GM12865 (cell line): ENCODE results near the gene GPN3.
"Not testable (repeated sequence)": the region's sequence is repeated elsewhere in the genome, so short reads cannot be mapped to it uniquely, and the experiment has no call there.

Experiments used
- DNase-seq: peaks from one replicate; pipeline ENCODE4 v3.0.0; 2010; ENCODE audit warnings: low read depth
- H3K4me3 ChIP-seq: 2 replicates; pipeline ENCODE4 v1.5.1; 2011; ENCODE audit warnings: mild to moderate bottlenecking, low read depth, low read length, control low read depth
- TF ChIP-seq, protein P1 (sequence below): IDR thresholded peaks from 2 replicates; pipeline ENCODE4 v1.5.1; 2011; ENCODE audit warnings: low read length, control low read depth, low read depth, inconsistent platforms; ENCODE audit not compliant: insufficient read depth; ENCODE audit errors: missing control alignments

GPN3 gene

DNA sequence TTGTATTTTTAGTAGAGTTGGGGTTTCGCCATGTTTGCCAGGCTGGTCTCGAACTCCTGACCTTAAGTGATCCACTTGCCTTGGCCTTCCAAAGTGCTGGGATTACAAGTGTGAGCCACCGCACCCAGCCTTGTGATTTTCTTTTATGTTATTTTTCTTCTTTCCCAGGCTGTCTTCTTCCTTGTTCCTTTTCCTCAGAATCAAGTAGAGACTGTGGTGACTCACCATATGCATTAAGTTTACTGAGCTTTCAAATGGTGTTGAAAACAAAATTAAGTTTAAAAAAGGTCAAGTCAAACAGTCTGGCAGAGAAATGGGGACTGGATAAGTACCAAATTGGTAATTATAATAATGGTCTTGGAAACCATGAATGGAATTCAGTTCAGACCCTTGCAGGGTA, 23.6 kb downstream of the GPN3 start:
- TF ChIP-seq, protein P1, sequence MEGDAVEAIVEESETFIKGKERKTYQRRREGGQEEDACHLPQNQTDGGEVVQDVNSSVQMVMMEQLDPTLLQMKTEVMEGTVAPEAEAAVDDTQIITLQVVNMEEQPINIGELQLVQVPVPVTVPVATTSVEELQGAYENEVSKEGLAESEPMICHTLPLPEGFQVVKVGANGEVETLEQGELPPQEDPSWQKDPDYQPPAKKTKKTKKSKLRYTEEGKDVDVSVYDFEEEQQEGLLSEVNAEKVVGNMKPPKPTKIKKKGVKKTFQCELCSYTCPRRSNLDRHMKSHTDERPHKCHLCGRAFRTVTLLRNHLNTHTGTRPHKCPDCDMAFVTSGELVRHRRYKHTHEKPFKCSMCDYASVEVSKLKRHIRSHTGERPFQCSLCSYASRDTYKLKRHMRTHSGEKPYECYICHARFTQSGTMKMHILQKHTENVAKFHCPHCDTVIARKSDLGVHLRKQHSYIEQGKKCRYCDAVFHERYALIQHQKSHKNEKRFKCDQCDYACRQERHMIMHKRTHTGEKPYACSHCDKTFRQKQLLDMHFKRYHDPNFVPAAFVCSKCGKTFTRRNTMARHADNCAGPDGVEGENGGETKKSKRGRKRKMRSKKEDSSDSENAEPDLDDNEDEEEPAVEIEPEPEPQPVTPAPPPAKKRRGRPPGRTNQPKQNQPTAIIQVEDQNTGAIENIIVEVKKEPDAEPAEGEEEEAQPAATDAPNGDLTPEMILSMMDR, result no peak
- no peak overlapping the region for H3K4me3 ChIP-seq
- no peak for DNase-seq

DNA sequence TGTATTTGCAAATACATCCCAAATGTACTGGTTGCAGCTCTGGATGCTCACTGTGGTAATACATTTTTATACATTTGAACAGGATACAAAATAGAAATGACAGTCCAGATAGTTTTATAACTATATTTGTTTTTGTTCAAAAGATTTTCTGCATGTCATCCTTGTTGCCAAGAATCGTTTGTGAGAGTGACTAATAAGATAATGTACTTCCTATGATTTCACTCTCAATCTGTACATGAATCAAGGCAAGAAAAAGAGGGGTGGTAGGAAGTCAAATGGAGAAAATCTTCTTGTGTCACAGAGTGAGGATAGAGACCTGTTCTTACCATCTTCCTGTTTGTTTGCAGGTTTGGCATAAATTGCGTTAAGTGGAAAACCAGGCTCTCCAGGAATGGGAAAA, 31.8 kb downstream of the GPN3 start:
- H3K4me3 ChIP-seq, result no peak overlapping the region
- TF ChIP-seq, protein P1, result no peak
- no peak for DNase-seq

DNA sequence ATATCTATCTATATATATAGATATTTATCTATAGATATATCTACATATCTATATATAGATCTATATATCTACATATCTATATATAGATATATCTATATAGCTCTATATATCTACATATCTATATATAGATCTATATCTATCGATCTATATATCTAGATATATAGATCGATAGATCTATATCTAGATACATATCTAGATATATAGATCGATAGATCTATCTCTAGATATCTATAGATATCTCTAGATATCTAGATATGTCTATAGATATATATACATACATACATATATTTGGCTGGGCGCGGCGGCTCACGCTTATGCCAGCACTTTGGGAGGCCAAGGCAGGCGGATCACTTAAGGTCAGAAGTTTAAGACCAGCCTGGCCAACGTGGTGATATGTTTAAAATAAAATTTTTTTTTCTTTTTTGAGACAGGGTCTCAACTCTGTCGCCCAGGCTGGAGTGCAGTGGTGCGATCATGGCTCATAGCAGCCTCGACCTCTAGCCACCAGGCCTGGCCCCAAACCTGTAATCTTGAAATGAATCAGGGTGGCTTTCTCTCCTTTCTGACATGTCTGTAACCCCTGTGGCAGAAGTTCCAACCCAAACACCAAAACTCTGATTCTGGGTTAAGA, 36.0 kb downstream of the GPN3 start:
- H3K4me3 ChIP-seq, result peak overlapping the region; percentile 56
- TF ChIP-seq, protein P1, result no peak
- peak; percentile 38 for DNase-seq

- not testable (repeated sequence) for DNase-seq
These were observed 38.4 kb downstream of the GPN3 start for GRCh38 chr12:110429676-110430075.

GRCh38 chr12:110426406-110426805, 41.7 kb downstream of the GPN3 start:
- no peak overlapping the region for H3K4me3 ChIP-seq
- DNase-seq, result no peak
- TF ChIP-seq, protein P1, result no peak

More at GRCh38 chr12:110429676-110430075, 38.4 kb downstream of the GPN3 start:
- not testable (repeated sequence) for H3K4me3 ChIP-seq

DNA sequence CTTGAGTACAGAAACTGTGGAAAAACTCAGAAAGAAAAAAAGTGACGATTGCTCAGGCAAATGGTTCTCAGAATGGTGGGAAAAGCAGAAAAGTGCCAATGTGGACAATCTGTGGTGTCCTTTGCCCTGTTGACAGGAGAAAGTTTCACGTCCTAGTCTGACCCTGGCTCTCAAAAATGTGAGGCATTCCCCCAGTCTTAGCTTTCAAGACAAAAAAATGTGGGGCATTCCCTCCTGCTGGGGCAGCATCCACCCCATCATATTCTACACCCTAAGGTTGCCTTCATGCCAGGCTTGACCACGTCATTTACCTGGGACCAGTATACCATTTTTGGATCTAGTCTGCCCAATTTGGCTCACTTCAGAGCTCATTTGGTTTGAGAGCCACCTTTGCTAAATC, 43.8 kb downstream of the GPN3 start:
- TF ChIP-seq, protein P1, result no peak
- no peak for DNase-seq
- H3K4me3 ChIP-seq, result no peak overlapping the region

GRCh38 chr12:110421701-110422100, 46.4 kb downstream of the GPN3 start:
- TF ChIP-seq, protein P1, result no peak
- no peak for DNase-seq
- H3K4me3 ChIP-seq, result no peak overlapping the region

DNA sequence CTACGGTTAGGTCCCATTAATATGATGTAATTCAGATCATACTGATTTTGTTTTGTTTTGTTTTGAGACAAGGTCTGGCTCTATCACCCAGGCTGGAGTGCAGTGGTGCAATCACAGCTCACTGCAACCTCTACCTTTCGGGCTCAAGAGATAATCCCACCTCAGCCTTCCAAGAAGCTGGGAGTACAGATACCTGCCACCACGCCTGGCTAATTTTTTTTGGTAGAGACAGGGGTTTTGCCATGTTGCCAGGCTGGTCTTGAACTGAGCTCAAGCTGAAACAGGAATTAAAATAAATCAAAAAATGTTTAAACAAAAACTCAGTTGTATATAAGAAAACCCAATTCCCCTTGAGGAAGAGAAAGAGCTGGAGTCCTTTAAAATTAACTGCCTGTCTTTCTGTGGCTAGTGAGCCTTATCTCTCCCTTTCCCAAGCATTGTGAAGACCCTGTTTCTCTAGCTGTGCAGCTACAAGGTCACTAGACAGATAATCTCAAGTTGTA, 46.8 kb downstream of the GPN3 start:
- no peak for DNase-seq
- TF ChIP-seq, protein P1, result no peak
- H3K4me3 ChIP-seq, result no peak overlapping the region

- DNase-seq, H3K4me3 ChIP-seq: not testable (repeated sequence)
These were observed 47.4 kb downstream of the GPN3 start for GRCh38 chr12:110420644-110421043.

DNA sequence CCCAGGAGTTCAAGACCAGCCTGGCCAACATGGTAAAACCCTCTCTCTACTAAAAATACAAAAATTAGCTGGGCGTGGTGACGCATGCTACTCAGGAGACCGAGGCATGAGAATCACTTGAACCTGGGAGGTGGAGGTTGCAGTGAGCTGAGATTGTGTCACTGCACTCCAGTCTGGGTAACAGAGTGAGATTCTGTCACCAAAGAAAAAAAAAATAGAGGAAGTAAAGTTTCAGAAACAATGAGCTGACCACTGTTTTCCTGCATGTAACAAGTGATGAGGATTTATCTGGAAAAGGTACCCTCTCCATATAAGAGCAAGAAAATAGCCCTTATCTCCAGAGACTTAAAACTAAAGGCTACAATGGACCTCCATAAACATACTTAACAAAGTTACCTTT, 50.9 kb downstream of the GPN3 start:
- not testable (repeated sequence) for H3K4me3 ChIP-seq, DNase-seq

DNA sequence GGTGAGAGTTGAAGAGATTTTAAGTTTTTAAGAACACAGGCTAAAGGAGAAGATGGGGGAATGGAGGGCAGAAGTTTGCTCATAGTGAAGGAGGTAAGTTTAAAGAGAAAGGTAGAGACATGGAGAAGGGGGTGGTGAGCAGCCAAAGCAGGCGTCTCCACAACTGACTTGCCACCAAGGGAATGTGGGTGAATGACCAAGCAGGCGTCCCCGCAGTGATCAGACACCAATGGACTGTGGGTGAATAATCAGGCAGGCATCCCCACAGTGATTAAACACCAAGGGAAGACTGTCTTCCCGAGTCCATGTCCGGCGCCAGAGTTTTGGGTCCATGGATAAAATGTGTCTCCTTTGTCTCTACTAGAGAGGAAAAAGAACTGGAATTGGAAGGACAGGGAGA, 58.0 kb downstream of the GPN3 start:
- not testable (repeated sequence) for H3K4me3 ChIP-seq, DNase-seq
